ENCODE measurements around the gene MMP21. TPM values are rescaled to one million over a fixed set of nuclear protein-coding genes. Genes with fewer than 3 reads are reported as not detected.
A peak's percentile ranks its signal among the peaks of the same experiment; 100 is the strongest.

The MMP21 gene
- total RNA-seq, 1 experiment from 2014 or later, result not detected

GRCh38 chr10:125744909-125745308 is 30.7 kb downstream of the MMP21 start:
- DNase-seq, result no peak
- Histone ChIP-seq H3K4me3 (no peak overlapping the region), H3K36me3 (peaks cover 84% of the 10 kb centered on the region), H3K9me3 (no peaks in the 10 kb centered on the region), H3K27me3 (no peaks in the 10 kb centered on the region)

GRCh38 chr10:125742465-125742864 is 33.2 kb downstream of the MMP21 start:
- Histone ChIP-seq H3K27me3 (no peaks in the 10 kb centered on the region), H3K9me3 (no peaks in the 10 kb centered on the region), H3K4me3 (no peak overlapping the region), H3K36me3 (peaks cover 83% of the 10 kb centered on the region)
- no peak for DNase-seq

GRCh38 chr10:125739994-125740679 is 35.5 kb downstream of the MMP21 start:
- H3K9me3 ChIP-seq, result no peaks in the 10 kb centered on the region
- no peak for DNase-seq
- H3K4me3 ChIP-seq, result no peak overlapping the region
- peaks cover 91% of the 10 kb centered on the region for H3K36me3 ChIP-seq
- no peaks in the 10 kb centered on the region for H3K27me3 ChIP-seq

GRCh38 chr10:125738206-125738605 is 37.4 kb downstream of the MMP21 start:
- H3K36me3 ChIP-seq, result peaks cover 94% of the 10 kb centered on the region
- H3K27me3 ChIP-seq, result no peaks in the 10 kb centered on the region
- H3K4me3 ChIP-seq, result no peak overlapping the region
- no peak for DNase-seq
- no peaks in the 10 kb centered on the region for H3K9me3 ChIP-seq

- Histone ChIP-seq H3K9me3 (no peaks in the 10 kb centered on the region), H3K4me3 (no peak overlapping the region), H3K36me3 (peaks cover 96% of the 10 kb centered on the region), H3K27me3 (no peaks in the 10 kb centered on the region)
- DNase-seq, result no peak
Observed at GRCh38 chr10:125734823-125735222, 40.8 kb downstream of the MMP21 start.

- H3K27me3 ChIP-seq, result no peaks in the 10 kb centered on the region
- DNase-seq, result no peak
- no peak overlapping the region for H3K4me3 ChIP-seq
- H3K9me3 ChIP-seq, result no peaks in the 10 kb centered on the region
- peaks cover 96% of the 10 kb centered on the region for H3K36me3 ChIP-seq
Observed at GRCh38 chr10:125734148-125734547, 41.5 kb downstream of the MMP21 start.

DNA sequence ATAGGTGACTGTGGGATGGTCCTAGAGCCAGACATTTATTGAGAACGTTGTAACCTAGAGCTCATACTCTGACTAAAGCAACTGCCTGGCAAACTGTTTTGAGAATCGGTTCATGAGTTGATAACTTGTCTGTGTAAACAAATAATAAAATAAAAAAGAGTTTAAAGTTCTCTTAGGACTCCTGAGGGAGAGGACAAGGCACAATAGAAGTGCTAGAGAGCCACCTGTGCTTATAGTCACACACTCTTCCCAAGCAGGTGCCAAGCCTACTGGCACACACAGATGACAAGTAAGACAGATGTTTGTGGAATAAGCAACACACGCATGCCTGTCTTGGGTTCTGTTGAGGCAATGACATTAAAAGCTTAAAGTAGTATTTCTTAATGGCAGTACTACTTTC is 48.2 kb downstream of the MMP21 start:
- Histone ChIP-seq H3K36me3 (peaks cover 94% of the 10 kb centered on the region), H3K27me3 (no peaks in the 10 kb centered on the region), H3K4me3 (no peak overlapping the region), H3K9me3 (no peaks in the 10 kb centered on the region)
- no peak for DNase-seq

GRCh38 chr10:125726914-125727313 is 48.7 kb downstream of the MMP21 start:
- Histone ChIP-seq H3K9me3 (no peaks in the 10 kb centered on the region), H3K4me3 (no peak overlapping the region), H3K36me3 (peaks cover 94% of the 10 kb centered on the region), H3K27me3 (no peaks in the 10 kb centered on the region)
- DNase-seq, result no peak

- Histone ChIP-seq H3K4me3 (no peak overlapping the region), H3K27me3 (no peaks in the 10 kb centered on the region), H3K9me3 (peaks cover 8% of the 10 kb centered on the region), H3K36me3 (peaks cover 67% of the 10 kb centered on the region)
- DNase-seq, result no peak
Observed at GRCh38 chr10:125722811-125723210, 52.8 kb downstream of the MMP21 start.

DNA sequence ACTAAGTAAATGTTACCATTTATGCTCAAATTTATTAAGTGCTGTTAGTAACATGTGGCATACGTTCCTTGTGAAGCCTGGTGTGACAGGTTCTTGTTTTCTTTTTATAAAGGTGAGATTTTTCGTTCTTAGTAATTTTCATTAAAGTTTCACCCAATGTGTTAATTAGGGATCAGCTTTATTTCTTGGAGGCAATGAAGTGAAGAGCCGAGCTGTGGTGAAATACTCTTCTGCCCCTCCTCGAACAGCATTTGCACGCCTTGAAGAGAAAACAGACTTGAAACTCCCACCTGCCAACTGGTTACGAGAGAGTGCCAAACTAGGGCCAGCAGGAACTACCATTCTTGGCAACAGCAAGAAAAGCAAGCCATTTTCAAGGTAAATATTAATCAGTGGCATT is 54.6 kb downstream of the MMP21 start:
- Histone ChIP-seq H3K36me3 (peaks cover 50% of the 10 kb centered on the region), H3K27me3 (no peaks in the 10 kb centered on the region), H3K4me3 (peak overlapping the region; percentile 99), H3K9me3 (peaks cover 8% of the 10 kb centered on the region)
- DNase-seq, result no peak

DNA sequence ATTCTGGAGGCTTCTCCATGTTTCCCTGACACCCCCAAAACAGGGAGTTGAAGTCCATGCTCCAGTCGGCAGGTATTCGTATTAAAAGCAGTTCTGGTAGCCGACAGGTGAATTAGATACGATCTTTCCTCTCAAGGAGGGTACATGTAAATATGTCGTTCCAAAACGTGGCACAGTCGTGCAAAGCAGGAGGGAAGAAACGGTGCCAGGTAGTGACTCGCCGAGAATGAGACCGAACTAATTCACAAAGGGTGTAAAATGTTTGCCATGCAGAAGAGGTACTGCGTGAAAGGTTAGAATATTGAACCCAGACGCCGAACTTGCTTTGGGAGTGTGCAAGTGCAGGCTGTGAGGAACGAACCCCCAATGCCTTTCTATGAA is 55.6 kb downstream of the MMP21 start:
- Histone ChIP-seq H3K9me3 (peaks cover 12% of the 10 kb centered on the region), H3K36me3 (peaks cover 41% of the 10 kb centered on the region), H3K27me3 (no peaks in the 10 kb centered on the region), H3K4me3 (peak overlapping the region; percentile 99)
- peak; percentile 5 for DNase-seq

- peaks cover 35% of the 10 kb centered on the region for H3K36me3 ChIP-seq
- peaks cover 12% of the 10 kb centered on the region for H3K9me3 ChIP-seq
- H3K4me3 ChIP-seq, result peak within 1 kb of the TSS; percentile 99
- DNase-seq, result peak; percentile 97
- no peaks in the 10 kb centered on the region for H3K27me3 ChIP-seq
Observed at GRCh38 chr10:125719173-125720001, 56.2 kb downstream of the MMP21 start, which contains the start of gene EDRF1. Gene EDRF1, plus strand, starts transcription at chr10:125719709. Its CDS starts 99 bp downstream, at chr10:125719808.

Other genes starting within 250 kb of the MMP21 start
- gene TEX36, start 92.7 kb downstream of the MMP21 start, total RNA-seq (2014; rRNA removed; shearing (Covaris generic); ENCODE audit: low replicate concordance), result not detected in 2 replicates
- 13.6 and 16.7 TPM in 2 replicates for gene EDRF1, start 56.1 kb downstream of the MMP21 start, total RNA-seq (2014; rRNA removed; shearing (Covaris generic); ENCODE audit: low replicate concordance)
- gene UROS, start 47.4 kb upstream of the MMP21 start, total RNA-seq (2014; rRNA removed; shearing (Covaris generic); ENCODE audit: low replicate concordance), result 78.8 and 87.2 TPM in 2 replicates
- gene BCCIP, start 47.7 kb upstream of the MMP21 start, total RNA-seq (2014; rRNA removed; shearing (Covaris generic); ENCODE audit: low replicate concordance), result 89.8 and 184 TPM in 2 replicates
- 29.6 and 37.2 TPM in 2 replicates for gene DHX32, start 105.5 kb upstream of the MMP21 start, total RNA-seq (2014; rRNA removed; shearing (Covaris generic); ENCODE audit: low replicate concordance)
- not detected in 2 replicates for gene FANK1, start 120.7 kb upstream of the MMP21 start, total RNA-seq (2014; rRNA removed; shearing (Covaris generic); ENCODE audit: low replicate concordance)